Measurements from ENCODE around the gene HDAC4. TPM values are rescaled to one million over a fixed set of nuclear protein-coding genes. Genes with fewer than 3 reads are reported as not detected.

Gene HDAC4
- total RNA-seq, 1 experiment from 2014 or later = 40.1 TPM

DNA sequence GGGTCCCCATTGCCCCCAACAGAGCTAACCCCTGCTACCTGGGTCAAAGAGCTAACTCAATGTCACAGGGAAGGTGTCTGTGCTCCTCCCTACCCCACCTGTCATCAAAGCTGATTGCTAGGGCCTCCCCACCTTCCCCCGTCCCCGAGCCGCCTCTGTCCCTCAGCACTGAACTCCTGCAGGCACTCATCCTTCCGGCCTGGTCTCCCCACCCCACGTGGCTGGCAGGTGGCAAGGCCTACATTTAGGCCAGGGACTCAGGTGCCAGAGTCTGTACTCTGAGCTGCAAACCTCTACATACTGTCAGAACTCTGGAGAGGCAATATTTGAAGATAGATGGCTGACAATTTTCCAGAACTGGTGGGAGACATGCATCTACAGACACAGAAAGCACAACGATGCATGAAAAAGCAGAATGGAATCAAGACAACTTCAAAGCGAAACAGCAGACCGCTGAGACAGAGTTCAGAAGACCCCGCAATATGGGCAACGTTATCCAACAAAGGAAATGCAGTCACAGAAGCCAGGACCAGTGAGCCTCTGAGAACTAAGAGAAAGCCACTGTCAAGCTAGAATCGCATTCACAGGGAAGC, 195.8 kb downstream of the HDAC4 start:
- CTCF ChIA-PET = no interaction called here
- DNase-seq (ENCODE audit: low read depth, low spot score) = no peak
- TF ChIP-seq, protein P1, sequence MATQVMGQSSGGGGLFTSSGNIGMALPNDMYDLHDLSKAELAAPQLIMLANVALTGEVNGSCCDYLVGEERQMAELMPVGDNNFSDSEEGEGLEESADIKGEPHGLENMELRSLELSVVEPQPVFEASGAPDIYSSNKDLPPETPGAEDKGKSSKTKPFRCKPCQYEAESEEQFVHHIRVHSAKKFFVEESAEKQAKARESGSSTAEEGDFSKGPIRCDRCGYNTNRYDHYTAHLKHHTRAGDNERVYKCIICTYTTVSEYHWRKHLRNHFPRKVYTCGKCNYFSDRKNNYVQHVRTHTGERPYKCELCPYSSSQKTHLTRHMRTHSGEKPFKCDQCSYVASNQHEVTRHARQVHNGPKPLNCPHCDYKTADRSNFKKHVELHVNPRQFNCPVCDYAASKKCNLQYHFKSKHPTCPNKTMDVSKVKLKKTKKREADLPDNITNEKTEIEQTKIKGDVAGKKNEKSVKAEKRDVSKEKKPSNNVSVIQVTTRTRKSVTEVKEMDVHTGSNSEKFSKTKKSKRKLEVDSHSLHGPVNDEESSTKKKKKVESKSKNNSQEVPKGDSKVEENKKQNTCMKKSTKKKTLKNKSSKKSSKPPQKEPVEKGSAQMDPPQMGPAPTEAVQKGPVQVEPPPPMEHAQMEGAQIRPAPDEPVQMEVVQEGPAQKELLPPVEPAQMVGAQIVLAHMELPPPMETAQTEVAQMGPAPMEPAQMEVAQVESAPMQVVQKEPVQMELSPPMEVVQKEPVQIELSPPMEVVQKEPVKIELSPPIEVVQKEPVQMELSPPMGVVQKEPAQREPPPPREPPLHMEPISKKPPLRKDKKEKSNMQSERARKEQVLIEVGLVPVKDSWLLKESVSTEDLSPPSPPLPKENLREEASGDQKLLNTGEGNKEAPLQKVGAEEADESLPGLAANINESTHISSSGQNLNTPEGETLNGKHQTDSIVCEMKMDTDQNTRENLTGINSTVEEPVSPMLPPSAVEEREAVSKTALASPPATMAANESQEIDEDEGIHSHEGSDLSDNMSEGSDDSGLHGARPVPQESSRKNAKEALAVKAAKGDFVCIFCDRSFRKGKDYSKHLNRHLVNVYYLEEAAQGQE (IDR thresholded peaks at IDR 0.05; ENCODE audit: insufficient read depth in 1 of 2, low read depth in 2 of 2, low read length in 1 of 2) = no peak
- TF ChIP-seq TCF7L2 (IDR thresholded peaks at IDR 0.05; ENCODE audit: low read depth, low read length) (no peak), SIN3A (IDR thresholded peaks at IDR 0.05; ENCODE audit: borderline replicate concordance, insufficient read depth, low read depth, low read length) (no peak)
- TF ChIP-seq, protein P2, sequence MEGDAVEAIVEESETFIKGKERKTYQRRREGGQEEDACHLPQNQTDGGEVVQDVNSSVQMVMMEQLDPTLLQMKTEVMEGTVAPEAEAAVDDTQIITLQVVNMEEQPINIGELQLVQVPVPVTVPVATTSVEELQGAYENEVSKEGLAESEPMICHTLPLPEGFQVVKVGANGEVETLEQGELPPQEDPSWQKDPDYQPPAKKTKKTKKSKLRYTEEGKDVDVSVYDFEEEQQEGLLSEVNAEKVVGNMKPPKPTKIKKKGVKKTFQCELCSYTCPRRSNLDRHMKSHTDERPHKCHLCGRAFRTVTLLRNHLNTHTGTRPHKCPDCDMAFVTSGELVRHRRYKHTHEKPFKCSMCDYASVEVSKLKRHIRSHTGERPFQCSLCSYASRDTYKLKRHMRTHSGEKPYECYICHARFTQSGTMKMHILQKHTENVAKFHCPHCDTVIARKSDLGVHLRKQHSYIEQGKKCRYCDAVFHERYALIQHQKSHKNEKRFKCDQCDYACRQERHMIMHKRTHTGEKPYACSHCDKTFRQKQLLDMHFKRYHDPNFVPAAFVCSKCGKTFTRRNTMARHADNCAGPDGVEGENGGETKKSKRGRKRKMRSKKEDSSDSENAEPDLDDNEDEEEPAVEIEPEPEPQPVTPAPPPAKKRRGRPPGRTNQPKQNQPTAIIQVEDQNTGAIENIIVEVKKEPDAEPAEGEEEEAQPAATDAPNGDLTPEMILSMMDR (IDR thresholded peaks at IDR 0.05) = no peak
- Histone ChIP-seq H3K4me3 (ENCODE audit: low read depth in 2 of 2, low read length in 2 of 2) (no peak overlapping the region), H3K4me1 (ENCODE audit: control insufficient read depth, insufficient read depth, low read length) (no peaks in the 10 kb centered on the region), H3K36me3 (ENCODE audit: control insufficient read depth, insufficient read depth, low read length) (no peaks in the 10 kb centered on the region), H3K9me3 (ENCODE audit: control insufficient read depth, insufficient read depth, low read depth, low read length) (no peaks in the 10 kb centered on the region), H3K27ac (ENCODE audit: low read length) (no peak overlapping the region), H3K27me3 (ENCODE audit: control insufficient read depth, insufficient read depth, low read length) (no peaks in the 10 kb centered on the region)
- in situ Hi-C loops (cut with HindIII; ENCODE audit: low pct_unique_long_range_greater_than_20kb, low sequenced_read_pairs) (no loop called here), intact Hi-C loops (cut with micrococcal nuclease; ENCODE audit: unreplicated experiment) (no loop called here)
- POLR2A ChIA-PET = no interaction called here
- no peak for ATAC-seq
- BruUV-seq (replicated peaks) = no TSS peak

DNA sequence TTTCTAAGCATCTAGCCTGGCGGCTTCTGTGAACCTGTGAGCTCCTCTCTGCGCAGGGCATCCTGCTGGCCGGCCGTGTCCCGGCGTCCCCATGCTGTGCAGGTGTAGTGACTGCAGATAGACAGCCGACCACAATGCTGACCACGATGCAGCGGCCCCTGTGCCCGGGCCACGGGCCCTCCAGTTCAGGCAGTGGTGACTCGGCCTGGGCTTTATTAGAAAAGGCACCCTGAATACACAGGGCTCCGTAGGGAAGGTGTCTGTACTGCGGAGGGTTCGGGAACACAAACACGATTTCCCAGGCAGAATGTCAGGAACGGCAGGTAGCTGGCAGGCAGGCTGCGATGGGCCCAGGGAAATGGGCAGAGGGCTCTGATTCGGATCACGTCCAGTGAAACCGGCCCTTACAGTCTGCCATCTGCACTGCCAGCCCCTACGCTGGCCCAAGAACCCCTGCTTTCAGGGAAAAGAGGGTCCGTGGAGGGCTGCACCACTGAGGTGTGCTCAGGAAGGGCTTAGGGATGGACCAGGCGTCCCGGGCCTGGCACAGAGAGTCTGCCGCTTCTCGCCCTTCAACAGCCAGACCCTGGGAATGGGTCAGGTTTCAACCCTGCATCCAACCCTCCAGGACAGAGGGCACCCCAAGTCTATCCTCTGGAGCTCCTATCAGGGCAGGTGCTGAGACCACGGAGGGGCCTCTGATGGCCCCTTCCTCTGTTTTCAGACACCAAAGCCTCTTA, 196.5 kb downstream of the HDAC4 start:
- POLR2A ChIA-PET = no interaction called here

More for the DNA sequence above, 196.5 kb downstream of the HDAC4 start:
- no peak for DNase-seq (ENCODE audit: low read depth, low spot score)
- intact Hi-C loops (cut with micrococcal nuclease; ENCODE audit: unreplicated experiment) = no loop called here
- Histone ChIP-seq H3K9me3 (ENCODE audit: control insufficient read depth, insufficient read depth, low read depth, low read length) (no peaks in the 10 kb centered on the region), H3K4me1 (ENCODE audit: control insufficient read depth, insufficient read depth, low read length) (no peaks in the 10 kb centered on the region), H3K4me3 (ENCODE audit: low read depth in 2 of 2, low read length in 2 of 2) (no peak overlapping the region), H3K36me3 (ENCODE audit: control insufficient read depth, insufficient read depth, low read length) (no peaks in the 10 kb centered on the region), H3K27me3 (ENCODE audit: control insufficient read depth, insufficient read depth, low read length) (no peaks in the 10 kb centered on the region), H3K27ac (ENCODE audit: low read length) (no peak overlapping the region)
- no peak for TF ChIP-seq POLR2AphosphoS5 (IDR thresholded peaks at IDR 0.05; ENCODE audit: low read depth, low read length)
- TF ChIP-seq, protein P2 (IDR thresholded peaks at IDR 0.05) = no peak
- TF ChIP-seq TCF7L2 (IDR thresholded peaks at IDR 0.05; ENCODE audit: low read depth, low read length) = no peak
- TF ChIP-seq, protein P1 (IDR thresholded peaks at IDR 0.05; ENCODE audit: insufficient read depth in 1 of 2, low read depth in 2 of 2, low read length in 1 of 2) = no peak
- TF ChIP-seq SIN3A (IDR thresholded peaks at IDR 0.05; ENCODE audit: borderline replicate concordance, insufficient read depth, low read depth, low read length) = no peak
- ATAC-seq = no peak
- CTCF ChIA-PET = no interaction called here
- BruUV-seq (replicated peaks) = no TSS peak
- in situ Hi-C loops (cut with HindIII; ENCODE audit: low pct_unique_long_range_greater_than_20kb, low sequenced_read_pairs) = no loop called here
